HG03039 (cell line): ENCODE data around the gene GEMIN4.
"Not testable (repeated sequence)": the region's sequence is repeated elsewhere in the genome, so short reads cannot be mapped to it uniquely, and the experiment has no call there.

Experiments
- ATAC-seq: cut with Tn5 transposase; IDR thresholded peaks from one replicate; pipeline ENCODE4 v1.9.1; 2021; ENCODE audit warnings: mild to moderate bottlenecking, moderate library complexity; ENCODE audit not compliant: unreplicated experiment

The GEMIN4 gene

DNA sequence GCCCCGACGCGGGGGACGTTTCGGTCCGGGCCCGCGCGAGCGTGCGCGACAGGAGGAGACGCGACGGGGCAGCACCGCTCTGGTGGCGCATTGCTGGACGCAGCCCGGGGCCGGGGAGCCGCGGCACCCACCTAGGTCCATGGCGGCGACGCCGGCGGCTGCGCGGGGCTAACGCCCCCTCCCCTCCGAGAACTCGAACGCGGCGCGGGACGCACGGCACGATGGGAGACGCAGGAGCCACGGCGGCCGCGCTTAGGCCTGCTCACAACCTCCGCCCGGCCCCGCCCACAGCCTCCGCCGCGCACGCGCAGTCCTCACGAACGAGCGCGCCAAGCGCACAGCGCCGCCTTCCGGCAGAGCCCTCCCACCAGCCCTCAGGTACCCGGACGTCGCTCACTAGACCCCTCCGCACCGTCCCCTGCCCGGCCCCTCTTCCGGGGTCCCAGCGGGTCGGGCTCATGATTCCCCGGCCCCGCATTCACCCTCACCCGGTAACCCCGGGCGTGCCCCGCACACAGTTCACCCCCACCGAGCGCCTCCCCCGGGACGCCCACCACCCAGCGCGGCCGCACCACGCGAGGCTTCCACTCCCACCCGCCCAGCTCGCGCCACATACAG lies at the start of gene GEMIN4:
Gene GEMIN4 (minus strand): TSS at position 263 of the 618 bp plus-strand sequence. CDS start 122 bp downstream, at position 141.
- peak; percentile 84 for ATAC-seq

DNA sequence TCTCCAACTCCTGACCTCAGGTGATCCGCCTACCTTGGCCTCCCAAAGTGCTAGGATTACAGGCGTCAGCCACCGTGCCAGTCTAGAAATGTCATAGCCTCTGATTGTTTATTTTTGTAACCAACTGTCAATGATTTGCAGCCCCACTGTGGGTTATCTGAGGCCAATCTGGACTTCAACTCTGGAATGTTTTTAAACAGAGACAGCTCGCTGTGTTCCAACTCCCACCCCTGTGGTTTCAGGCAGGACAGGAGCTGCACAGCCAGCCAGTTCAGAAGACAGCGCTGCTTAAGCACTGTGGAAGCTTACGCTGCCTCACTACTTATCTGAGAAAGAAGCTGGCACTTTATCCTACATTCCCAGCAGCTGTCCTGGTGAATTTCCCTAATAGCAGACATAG lies 49.6 kb upstream of the GEMIN4 start:
- ATAC-seq, result no peak

DNA sequence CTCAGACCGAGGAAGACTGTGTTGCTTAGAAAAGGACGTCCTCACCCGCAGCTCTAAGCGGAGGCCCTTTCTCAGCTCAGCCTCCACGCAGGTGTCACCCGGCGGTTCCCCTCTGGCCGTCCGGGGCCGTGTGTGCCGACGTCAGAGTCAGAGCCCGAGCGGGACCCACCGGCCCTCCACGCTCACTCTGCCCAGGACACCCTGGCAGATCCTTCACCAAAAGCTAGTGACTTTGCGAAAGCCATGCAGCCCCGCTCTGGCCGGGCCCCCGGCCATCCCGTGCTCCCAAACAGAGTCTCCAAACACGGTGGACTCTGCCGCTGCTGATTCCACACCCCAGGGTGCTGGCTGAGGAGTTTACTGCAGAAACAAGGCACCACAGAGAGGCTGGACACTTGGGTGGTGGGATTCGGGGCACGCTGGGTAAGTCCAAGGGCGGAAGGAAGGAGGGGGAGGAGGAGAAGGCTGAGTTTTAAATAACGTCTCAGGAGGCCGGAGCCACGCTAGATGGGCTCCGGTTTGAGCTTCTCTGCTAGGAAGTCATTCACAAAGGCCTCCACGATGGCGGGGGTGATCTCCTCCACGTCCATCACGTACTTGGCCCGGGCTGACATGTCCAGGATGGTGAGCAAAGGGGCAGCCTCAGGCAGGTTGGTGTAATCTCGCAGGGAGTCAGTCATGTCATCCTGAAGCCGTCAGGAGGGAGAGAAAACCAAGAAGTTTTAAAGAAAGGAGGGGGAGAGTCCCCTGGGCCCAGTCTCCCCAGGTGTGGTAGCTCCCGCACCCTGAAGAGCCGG lies 48.6 kb upstream of the GEMIN4 start:
- ATAC-seq, result no peak

DNA sequence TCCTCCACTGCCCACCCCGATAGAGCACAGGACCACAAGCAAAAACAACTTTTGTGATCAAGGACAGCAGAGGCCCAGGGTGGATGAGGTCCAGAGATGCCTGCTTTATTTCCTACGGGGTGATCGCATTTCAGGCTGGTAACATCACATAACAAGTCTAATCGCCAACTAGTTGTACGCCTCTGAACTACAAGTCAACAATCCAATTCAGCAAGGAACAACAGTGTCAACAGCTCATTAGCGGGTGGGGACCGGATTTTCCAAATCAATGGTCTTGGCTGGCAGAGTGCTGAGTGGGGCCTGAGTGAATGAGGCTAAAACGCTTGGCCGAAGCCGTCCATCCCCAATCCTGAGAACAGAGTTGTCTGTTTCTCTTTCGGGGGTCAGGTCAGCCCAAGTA lies 47.2 kb upstream of the GEMIN4 start:
- no peak for ATAC-seq

DNA sequence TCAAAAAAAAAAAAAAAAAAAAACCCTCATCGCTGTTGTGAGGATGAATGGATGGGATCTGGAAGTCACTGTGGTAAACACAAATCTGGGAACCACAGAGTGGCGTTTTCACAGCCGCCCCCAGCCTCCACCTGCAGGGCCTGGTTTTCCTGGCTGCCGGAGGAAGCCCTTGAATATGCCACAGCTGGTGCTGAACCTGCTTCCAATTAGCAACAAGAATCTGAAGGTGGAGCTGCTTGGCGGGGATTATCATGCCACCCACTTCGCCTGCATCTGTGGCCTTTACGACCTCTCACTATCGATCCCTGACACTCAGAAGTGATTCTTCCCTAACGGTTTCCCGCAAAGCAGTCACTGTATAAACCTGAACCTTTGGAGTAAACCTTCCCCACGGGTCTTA lies 46.2 kb upstream of the GEMIN4 start:
- no peak for ATAC-seq

DNA sequence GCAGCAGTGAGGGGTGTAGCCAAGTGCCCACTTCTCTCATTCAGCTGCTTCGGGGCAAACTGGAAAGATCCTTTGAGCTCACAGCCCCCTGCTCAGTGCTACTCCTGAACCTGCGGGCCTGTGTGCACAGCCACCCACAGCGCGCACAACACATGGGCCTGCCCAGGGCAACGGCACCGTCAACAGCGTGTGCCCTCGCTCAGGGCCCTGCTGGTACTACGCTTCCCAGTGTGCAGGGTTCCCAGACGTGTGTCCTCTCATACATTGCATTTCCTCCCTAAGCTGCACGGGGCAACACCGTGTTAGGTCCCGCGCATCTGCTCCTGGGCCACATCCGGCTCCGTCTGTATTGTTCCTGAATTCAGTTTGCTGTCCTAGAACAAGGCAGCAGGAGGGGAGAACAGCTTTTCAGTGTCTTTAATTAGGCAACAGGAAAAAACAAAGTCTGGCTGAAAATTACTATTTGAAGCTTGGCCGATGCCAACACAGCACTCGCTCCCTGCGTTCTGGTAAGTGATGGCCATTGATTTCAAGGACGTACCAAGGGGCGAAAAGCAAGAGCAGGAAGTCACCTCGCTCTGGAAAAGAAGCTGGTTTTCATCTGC lies 45.3 kb upstream of the GEMIN4 start:
- no peak for ATAC-seq

DNA sequence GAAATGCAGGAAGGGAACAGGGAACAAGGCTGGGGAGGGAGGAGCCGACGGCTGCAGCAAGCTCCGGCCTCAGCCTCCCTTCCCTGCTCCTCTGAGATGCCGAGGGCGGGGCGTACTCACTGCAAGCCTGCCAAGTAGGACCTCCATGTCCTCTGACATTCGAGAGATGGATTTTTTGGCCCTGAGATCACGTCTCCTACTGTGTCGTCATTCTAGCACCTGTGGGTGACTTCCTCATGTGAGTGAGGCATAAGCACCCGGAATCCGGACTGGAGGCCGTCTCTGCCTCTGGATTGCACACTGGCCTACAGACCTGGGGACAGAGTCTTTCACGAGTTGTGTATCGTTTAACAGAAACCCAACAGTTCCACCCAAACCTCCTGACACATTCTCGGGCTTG lies 44.5 kb upstream of the GEMIN4 start:
- ATAC-seq, result no peak

DNA sequence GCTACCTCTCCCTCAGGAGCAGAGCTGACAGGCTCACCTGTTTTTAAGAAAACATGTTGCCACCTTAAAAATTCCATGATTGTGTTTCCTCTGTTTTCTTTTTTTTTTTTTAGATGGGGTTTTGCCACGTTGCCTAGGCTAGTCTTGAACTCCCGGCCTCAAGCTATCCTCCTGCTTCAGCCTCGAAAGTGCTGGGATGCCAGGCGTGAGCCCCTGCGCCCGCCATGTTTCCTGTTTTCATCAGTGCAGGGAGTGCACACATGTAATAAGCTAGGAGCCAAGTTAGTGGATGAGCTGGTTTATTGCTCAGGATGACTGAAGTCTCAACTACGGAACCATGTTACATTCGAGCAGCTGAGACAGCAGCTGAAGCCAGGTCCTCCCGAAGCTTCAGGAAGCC lies 43.7 kb upstream of the GEMIN4 start:
- ATAC-seq, result no peak

DNA sequence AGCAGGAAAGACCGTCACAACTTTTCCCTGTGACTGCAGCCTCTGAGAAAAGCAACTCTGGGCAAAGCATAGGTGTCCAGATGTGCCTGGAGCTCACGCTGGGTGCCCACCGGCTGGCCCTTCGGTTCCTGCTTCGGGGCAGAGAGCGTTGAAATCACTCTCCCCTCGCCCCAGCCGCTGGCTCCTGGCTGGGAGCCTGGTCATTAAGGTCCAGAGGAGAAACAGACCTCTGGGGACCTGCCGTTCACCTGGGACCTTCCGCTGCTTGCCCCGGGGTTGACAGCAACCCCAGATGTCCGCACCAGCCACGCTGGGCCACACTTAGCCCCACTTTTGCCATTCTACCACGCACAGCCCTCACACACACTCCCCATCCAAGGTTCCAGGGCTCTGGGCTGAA lies 43.2 kb upstream of the GEMIN4 start:
- no peak for ATAC-seq

DNA sequence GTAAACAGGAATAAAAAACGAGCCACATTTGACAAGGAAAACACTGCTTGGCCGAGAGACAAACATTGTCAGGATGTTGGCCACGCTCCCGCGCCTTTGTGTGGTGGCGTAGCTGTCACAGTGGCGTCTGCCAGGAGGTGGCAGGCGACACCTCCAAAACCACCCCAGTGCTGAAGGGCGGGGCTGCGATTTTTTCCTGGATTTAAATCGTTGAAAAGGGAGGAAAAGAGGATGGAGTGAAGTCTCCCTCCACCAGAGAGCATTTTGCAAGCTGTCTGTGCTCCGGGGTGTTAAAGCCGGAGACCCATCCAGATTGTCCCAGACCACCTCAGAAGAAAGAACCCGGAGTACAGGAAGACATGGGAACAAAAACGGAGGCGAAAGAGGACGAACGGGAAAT lies 42.8 kb upstream of the GEMIN4 start:
- ATAC-seq, result no peak

DNA sequence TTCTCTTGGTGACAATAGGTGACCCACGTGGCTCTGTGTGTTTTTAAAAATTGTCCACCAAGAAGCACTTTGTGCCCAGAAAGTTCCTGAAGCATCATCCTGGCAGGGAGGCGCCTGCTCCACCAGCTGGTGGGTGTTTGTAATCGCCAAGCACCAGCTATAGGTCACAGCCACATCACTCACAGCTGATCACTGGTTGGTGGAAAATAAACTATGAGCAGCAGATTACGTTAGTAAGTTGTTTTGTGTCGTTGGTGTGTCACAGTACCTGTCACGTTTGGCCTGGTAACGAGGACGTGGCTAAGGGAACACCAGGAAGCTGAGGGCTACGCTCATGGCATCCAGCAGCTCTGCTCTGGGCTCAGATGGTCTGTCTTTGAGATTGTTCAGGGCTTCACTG lies 40.2 kb upstream of the GEMIN4 start:
- no peak for ATAC-seq

DNA sequence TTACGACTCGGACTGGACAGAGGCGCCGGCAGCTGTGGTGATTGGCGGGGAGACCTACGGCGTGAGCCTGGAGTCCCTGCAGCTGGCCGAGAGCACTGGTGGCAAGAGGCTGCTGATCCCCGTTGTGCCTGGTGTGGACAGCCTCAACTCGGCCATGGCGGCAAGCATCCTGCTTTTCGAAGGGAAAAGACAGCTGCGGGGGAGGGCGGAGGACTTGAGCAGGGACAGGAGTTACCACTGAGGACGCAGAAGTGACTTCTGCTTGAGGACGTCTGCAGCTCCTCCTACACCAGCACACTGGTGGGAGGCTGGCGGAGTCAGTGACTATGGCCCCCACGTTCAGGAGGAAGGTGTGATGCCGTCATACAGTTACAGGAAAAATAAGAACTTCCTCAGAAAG lies 39.8 kb upstream of the GEMIN4 start:
- no peak for ATAC-seq

DNA sequence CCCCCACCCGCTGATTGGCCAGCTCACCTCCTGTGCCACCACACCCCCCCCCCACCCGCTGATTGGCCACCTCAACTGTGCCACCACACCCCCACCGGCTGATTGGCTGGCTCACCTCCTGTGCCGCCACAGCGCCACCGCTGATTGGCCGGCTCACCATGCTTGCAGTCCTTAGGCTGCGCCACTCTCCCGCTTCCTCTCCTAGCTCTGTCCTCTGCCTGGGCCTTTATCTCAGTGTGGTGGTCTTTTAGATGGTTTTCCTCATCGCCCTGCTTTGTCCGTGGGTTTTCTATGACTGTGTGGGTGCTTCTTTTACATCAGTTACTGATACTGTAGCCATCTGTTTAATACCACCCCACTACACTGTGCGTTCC lies 38.8 kb upstream of the GEMIN4 start:
- not testable (repeated sequence) for ATAC-seq

DNA sequence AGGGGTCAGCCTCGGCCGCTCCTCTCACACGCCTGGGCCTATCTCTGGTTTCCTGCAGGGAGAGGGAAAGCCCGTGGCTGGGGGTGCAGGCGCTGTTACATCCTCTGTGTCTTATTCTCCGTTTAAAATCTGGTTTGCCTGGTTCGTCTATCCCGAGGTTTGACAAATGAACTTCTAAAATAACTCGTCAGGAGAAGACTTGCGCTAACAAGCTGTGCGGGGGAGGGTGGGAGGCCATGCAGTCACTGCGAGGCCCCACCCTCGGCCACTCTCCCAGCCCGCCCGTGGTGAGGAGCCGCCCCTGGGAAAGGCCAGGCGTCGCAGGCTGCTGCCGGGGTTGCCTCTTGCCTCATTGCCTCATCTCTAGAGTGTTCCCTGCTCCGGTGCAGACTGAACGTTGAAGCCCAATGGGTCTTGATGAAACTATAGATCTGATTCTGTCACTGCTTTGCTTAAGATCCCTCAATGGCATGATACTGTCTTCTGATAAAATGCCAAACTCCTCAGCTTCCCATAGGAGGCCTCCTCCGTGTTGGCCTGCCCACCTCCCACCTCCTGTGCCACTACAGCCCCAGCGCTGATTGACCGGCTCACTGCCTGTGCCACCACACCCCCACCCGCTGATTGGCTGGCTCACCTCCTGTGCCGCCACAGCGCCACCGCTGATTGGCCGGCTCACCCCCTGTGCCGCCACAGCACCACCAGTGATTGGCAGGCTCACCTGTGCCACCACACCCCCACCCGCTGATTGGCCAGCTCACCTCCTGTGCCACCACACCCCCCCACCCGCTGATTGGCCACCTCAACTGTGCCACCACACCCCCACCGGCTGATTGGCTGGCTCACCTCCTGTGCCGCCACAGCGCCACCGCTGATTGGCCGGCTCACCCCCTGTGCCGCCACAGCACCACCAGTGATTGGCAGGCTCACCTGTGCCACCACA lies 38.1 kb upstream of the GEMIN4 start:
- ATAC-seq, result not testable (repeated sequence)

DNA sequence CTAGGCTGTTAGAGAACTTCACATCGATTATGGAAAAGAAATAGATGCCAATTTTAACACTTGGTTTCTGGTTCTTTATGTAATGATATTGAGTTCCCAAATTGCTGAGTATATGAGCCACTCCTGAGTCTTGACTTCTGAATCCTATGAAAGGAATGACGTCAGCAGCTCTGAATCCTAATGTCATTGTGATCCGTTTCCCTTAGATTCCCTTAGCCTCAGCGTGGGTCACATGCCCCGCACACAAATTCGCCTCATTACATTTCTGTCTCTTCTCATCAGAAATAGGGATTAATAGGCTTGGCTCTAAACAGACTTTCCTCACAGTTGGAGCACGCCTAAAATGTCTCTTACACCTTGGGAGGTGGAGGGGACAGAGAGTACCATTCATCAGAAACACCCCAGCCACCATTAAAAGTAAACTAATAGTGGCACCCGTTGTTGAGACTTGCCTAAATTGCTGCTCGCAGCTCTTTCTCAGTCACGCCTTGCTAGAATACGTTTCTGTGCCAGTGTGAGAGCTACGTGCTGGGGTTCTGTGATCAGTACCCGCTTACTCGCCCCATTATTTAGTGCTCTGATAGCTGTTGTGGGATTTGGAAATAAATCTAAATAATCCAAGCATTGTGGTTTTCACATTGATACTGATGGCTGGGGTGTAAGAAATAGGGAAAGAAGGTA lies 37.2 kb upstream of the GEMIN4 start:
- no peak for ATAC-seq

DNA sequence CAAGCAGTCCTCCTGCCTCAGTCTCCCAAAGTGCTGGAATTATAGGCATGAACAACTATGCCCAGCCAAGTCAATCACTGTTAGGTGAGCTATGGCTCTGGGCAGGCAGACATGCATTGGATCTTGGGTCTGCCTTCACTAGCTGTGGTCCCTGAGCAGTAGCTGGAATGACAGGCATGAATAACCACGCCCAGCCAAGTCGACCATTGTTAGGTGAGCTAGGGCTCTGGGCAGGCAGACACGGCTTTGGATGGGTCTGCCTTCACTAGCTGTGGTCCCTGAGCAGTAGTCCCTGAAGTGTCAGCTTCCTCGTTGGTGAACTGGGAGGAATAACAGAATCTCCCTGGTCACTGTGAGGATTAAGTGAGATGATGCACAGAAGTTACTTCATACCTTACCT lies 36.5 kb upstream of the GEMIN4 start:
- no peak for ATAC-seq

DNA sequence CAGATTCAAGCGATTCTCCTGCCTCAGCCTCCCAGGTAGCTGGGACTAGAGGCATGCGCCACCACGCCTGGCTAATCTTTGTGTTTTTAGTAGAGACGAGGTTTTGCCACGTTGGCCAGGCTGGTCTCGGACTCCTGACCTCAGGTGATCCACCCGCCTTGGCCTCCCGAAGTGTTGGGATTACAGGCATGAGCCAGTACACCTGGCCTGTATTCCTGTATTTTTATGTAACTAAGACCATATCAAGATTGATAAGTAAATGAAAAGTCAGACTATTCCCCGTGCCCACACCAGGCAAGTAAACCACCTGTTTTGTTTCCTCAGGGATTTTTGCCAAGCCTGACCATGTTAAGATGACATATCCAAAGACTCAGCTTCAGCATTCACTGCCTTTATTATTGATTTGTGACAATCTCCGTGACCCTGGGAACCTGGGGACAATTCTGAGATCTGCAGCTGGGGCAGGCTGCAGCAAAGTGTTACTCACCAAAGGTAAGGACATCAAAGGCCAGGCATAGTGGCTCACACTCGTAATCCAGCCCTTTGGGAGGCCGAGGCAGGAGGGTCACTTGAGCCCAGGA lies 35.7 kb upstream of the GEMIN4 start:
- no peak for ATAC-seq

DNA sequence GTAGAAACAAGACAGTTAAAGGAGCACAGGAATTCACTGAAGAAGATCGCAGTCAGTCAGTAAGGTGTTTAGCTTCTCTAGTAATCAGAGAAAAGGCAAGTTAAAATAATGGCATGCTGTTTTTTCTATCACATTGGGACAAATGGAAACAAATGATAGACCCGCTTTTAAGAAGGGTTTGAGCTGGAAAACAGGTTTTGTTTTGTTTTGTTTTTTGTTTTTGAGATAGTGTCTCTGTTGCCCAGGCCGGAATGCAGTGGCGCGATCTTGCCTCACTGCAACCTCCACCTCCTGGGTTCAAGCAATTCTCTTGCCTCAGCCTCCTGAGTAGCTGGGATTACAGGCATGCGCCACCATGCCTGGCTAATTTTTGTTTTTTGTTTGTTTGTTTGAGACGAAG lies 33.8 kb upstream of the GEMIN4 start:
- ATAC-seq, result not testable (repeated sequence)

DNA sequence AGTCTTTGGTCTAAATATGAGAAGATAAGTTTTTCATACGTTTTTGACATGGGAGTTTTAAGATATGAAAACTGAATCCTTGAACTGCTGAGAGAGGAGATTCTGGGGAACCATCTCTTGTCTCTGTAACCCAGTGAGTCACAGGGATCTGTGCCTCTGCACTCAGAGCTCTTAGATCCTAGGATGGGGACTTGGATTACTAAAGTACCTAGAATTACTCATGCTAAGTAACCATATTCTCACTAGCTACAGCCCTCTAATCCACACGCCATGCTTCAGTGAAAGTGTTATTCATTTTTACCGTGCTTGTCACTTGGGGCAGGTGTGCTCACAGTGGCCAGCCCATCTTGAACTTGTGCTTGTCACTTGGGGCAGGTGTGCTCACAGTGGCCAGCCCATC lies 32.1 kb upstream of the GEMIN4 start:
- ATAC-seq, result no peak
